NCI-H1694 (cell line): Measurements from ENCODE around the gene C10orf67.
"Not testable (repeated sequence)": the region's sequence is repeated elsewhere in the genome, so short reads cannot be mapped to it uniquely, and the experiment has no call there.

Experiments
- DNase-seq: peaks from one replicate; lab custom pipeline; 2025; lab: John Stamatoyannopoulos, UW

The C10orf67 gene

GRCh38 chr10:23322082-23322481 is 22.5 kb downstream of the C10orf67 start:
- no peak for DNase-seq

- no peak for DNase-seq
These were observed 24.8 kb downstream of the C10orf67 start for GRCh38 chr10:23319835-23320234.

DNA sequence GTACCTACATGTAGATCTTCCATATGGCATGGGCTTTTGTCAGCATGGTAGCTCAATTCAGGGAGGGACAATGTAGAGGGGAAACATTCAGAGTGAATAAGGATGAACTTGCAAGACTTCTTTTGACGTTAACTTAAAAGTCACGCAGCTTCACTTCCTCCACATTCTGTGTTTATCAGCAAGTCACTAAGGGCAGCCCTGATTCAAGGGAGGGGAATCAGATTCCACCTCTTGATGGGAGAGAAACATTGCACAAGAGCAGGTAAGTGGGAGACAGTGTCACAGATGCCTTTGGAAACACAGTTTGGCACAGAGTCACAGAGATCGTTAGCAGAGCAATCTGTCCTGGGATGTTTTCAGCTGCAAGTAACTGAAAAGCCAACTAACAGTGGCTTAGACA is 26.2 kb downstream of the C10orf67 start:
- DNase-seq, result no peak

- no peak for DNase-seq
These were observed 27.2 kb downstream of the C10orf67 start for GRCh38 chr10:23317416-23317815.

DNA sequence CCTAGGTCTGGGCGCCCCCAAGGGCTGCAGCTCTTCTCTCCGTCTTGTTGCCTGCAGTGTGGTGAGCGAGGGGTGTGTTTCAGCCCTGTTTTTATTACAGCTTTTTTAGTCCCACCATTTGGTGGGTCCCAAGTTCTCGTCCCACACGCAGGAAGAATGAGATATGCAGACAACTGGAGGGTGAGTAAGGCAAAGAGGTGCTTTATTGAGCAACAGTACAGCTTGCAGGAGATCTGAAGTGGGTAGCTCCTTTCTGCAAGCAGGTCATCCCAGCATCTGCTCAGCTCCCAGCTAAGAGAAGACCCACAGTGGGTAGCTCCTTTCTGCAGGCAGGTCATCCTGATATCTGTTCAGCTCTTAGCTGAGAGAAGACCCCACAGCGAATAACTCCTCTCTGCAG is 28.2 kb downstream of the C10orf67 start:
- DNase-seq, result no peak

GRCh38 chr10:23315966-23316365 is 28.6 kb downstream of the C10orf67 start:
- DNase-seq, result no peak

DNA sequence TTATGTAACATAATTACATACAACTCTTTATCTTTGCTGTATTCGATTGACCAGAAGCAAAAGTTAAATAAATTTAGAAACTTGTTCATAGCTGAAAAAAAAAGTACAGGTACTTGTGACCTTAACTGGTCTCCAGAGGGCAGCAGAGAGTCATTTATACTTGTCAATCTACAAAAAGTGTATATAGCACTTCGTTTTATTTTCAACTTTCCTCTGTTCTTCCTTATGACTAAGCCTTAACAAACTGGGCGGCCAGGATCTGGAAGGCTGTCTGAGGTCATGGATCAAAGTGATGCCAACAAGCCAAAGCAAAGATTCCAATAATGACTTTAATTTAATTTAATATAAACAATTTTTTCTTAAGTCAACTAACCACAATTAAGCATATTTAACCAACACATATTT is 29.8 kb downstream of the C10orf67 start:
- peak; percentile 34 for DNase-seq

DNA sequence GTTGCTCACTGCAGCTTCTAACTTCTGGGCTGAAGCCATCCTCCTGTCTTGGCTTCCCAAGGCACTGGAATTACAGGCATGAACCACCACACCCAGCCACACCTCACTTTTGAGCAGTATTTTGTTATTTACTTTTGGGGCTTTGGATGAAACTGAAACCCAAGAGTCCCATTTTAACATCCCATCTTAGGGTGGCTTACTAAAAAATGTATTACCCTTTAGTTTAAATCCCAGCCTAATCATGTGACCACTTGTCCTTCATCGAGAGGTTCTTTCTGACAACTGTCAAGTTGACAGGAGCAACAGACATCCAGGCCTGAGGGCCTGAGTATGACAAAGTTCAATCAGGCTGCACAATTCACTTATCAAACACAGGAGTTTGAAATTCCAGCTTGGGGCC is 33.6 kb downstream of the C10orf67 start:
- DNase-seq, result no peak

DNA sequence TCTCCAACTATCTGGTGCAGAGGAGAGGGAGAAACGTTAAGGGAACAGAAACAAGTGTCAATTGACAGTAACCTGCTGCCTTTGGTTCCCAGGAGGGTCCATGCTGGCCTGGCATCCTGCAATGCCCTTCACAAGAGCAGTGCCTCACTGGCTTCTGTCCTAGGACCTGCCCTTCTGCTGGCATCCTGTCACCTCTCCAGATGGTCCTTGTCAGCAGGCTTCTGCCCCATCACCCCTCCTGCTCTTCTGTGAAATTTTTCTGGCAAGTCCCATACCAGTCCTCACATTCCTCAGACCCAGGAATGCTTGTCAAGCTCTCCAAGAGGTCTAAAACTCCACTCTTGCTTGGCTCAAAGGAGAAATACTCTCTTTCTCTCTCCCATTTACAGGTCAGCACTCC is 34.2 kb downstream of the C10orf67 start:
- no peak for DNase-seq

DNA sequence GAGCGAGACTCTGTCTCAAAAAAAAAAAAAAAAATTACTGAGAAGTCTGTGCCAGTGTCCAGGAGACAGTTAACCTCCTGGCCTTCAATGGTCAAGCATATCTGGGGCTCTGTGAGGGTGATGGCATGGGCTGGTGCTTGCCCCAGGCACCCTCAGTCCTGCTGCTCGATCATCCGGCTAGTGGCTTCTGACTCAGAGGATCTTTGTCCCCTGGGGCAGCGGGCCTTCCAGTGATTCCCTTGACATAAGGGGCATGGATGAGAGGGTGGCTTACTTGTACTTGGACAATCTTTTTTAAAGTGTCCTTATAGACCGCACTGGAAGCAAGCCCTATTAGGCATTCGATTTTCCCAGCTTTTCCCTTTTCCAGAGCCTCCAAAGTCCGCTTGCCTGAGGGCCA is 44.6 kb downstream of the C10orf67 start:
- DNase-seq, result not testable (repeated sequence)

- no peak for DNase-seq
These were observed 49.9 kb downstream of the C10orf67 start for GRCh38 chr10:23294638-23295247.

- no peak for DNase-seq
These were observed 50.5 kb downstream of the C10orf67 start for GRCh38 chr10:23293973-23294590.

DNA sequence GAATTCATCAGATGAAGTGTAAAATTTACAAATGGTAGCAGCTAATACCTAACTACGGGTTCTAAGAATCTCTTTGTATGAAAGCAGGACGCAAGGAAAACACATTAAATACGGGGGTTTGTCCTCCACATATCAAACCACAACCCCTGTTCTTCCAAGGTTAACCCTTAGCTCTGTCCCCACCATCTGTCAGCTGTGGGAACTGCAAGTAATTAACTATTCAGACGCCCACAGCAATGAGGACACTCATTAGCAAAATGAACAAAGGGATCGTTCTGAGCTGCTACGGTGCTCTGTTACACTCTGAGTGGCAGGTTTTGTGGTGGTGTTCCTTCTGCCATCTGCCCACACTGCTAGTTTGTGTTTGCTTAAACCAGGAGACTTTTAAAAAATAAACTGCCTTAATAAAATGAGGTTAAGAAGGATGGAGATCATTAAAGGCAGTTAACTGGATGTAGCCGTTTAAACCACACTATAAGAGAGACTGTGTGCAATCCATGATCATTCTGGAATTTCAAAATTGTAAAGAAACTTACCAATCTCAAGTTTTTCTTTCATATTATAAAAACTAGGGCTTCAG is 51.4 kb downstream of the C10orf67 start:
- DNase-seq, result peak; percentile 26

DNA sequence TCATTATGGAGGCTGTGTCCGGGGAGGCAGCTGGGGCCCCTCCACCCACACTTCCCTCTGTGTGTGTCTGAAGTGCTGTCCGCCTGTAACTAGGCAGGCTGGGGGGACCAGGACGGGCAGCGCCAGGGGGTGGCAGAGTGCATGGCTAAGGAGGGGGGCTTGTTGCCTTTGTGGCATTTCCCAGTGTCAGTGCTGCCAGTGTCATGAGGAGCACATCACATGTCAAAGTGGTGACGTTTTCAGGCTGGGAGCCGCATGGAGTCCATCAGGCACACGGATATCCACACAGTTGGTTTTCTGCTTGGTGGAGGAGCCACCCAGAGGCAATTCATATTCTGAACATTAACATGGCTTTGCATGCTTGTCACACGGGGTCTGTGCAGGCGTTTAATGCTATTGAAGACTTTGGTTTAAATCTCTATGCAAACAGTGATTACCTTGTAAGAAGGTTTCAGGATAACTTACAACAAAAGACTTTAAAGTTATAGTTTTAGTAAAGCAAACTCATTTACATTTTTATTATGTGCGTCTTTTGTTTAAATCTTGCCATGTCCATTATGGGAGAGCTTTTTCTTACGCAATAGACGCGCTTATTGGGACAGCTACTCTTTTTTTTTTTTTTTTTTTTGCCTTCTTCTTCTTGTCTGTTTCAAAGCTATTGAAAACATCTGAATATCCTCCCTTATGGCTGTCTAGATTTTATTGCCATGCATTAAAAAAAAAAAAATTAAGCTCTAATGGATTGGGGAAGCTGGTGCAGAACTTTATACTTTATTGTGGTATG is 52.9 kb downstream of the C10orf67 start:
- no peak for DNase-seq

DNA sequence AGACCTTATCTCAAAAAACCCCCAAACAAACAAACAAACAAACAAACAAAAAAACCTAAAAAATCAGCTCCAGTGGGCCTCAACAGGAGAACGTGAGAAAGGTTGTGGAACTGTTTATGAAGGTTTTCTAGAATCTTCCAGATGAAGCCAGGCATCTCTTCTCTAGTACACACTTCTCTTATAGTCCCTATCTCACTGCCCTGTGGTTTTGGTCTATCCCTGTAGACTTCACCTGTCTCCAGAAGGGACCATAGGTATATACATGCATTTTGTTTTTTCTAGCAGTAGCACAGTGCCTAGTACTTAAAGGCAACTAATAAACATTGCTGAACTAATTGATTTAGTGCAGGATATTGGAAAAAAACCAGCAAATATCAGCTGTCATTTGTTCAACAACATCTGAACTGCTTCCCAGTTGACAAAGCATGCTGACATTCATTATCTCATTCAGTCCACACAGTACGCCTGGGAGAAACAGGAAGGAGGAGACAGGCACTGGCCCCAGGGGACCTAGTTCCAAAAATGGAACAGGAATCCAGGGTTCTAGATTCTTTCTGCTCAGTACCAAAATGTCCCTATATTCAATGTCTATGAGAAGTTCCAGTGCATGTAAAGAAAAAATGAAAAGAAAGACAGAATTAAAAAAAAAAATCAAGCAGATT is 59.8 kb downstream of the C10orf67 start:
- no peak for DNase-seq

DNA sequence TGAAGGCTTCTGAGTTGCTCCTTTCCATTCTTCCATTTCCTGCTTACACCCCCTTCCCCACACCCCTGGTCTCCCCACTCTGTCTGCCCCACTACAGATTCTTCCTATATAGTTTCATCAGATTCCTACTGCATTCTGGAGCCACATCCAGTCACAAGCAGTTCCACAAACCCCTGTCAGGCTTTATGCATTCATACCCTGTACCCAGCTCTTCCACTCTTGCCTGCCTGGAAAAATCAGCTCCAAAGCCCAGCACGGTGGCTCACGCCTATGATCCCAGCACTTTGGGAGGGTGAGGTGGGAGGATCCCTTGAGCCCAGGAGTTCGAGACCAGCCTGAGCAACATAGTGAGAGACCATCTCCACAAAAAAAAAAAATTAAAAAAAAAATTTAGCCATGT is 60.4 kb downstream of the C10orf67 start:
- DNase-seq, result no peak

DNA sequence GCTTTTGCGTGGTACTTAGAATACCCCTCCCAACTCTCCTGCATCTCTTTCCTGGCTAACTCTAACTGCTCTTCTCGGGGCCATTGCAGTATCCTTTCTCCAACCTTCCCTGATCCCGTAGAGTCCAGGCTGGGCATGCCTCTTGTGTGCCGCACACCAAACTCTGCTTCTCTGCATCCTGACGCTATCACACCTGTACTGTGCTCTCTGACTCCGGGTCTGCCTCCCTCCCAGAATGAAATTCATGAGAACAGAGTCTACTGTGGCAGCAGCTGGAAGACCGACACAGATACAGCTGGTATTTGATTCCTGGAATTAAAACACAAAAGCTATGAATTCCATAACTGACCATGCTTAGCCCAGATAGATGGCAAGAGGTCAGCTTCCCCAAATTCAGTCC is 60.9 kb downstream of the C10orf67 start:
- no peak for DNase-seq

DNA sequence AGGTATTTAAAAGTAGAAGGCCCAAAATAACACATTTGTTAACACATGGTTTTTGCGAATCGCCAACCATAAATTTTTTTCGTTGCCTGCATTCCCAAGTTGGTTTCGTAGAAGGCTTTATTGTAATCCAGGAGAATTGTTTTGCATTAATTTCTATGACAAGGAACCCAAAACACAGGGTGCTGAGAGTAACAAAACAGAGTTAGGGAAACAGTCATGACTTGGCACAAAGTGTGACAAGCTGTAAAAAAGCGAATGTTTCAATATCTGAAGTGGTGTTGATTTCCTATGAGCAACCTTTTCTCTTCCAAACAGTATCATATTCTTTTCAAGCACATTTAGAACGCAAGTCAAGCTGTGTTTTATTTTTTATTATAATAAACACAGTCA is 63.6 kb downstream of the C10orf67 start:
- DNase-seq, result no peak

- no peak for DNase-seq
These were observed 64.1 kb downstream of the C10orf67 start for GRCh38 chr10:23280419-23281043.

DNA sequence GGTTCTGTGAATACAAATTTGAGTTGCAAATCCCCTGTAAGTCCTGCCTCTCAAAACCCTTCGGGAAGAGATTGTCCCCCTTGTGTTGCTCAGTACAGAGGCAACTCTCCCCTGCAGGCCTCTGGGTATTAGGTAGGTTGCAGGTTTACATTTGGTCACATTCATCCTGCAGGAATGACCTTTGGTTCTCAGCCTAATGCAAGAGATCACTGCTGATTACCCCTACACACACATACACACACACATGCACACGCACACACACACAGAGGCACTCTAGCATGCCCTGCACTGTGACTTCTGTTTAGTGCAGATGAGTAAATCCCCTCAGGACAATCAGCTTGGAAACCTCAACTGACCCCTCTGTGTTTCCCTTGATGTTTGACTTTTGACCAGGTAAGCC is 69.2 kb downstream of the C10orf67 start:
- no peak for DNase-seq

GRCh38 chr10:23274179-23274578 is 70.4 kb downstream of the C10orf67 start:
- DNase-seq, result not testable (repeated sequence)

DNA sequence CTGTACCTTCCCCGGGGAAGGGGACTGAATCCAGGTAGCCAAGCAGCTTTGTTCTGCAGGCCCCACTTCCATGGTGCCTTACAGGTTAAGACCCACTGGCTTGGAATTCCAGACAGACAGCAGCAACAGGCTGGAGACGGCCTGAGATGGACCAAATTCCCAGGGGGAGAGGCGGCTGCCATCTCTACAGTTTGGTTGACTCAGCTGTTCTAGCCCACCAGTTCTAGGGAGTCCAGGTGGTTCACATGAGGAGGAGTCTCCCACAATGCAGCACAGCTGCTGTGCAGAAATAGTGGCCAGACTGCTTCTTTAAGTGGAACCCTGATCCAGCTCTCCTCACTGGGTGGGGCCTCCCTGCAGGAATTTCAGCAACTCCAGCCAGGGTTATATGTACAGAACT is 74.1 kb downstream of the C10orf67 start:
- no peak for DNase-seq
